Heart right ventricle (tissue), 16 donors: Measurements from ENCODE around the gene SPEG. TPM values are rescaled to one million over a fixed set of nuclear protein-coding genes. Genes with fewer than 3 reads are reported as not detected.

ENCODE experiments used
- ATAC-seq, 8 donors: fragments of 200-7000 bp; cut with Tn5 transposase; one replicate each; pipeline ENCODE4 v1.9.1; 2020; ENCODE audit warnings: mild to moderate bottlenecking in 8 of 8, moderate library complexity in 8 of 8, moderate number of reproducible peaks in 1 of 8
- DNase-seq, 2 donors: peaks; one replicate each; pipeline ENCODE4 v3.0.0-alpha.2; 2020
- H3K27ac ChIP-seq, 10 donors: fragments of 200-600 bp; sonication (generic) in 2 of 10; one replicate each; pipeline versions ENCODE4 v1.5.0 to v1.8.0; 2020 to 2022; ENCODE audit warnings: mild to moderate bottlenecking in 3 of 10
- H3K27me3 ChIP-seq, 7 donors: fragments of 200-600 bp; one replicate each; pipeline ENCODE4 v1.8.0; 2021 to 2022; ENCODE audit warnings: mild to moderate bottlenecking in 2 of 7
- H3K36me3 ChIP-seq, 9 donors: fragments of 200-600 bp; sonication (generic) in 1 of 9; one replicate each; pipeline versions ENCODE4 v1.5.0 to v1.8.0; 2020 to 2022; ENCODE audit warnings: mild to moderate bottlenecking in 2 of 9
- H3K4me1 ChIP-seq, 9 donors: fragments of 200-600 bp; sonication (generic) in 1 of 9; one replicate each; pipeline versions ENCODE4 v1.5.0 to v1.8.0; 2020 to 2022; ENCODE audit warnings: mild to moderate bottlenecking in 4 of 9
- H3K4me3 ChIP-seq, 10 donors: fragments of 200-600 bp; sonication (generic) in 2 of 10; one replicate each; pipeline versions ENCODE4 v1.5.0 to v1.8.0; 2020 to 2022; ENCODE audit warnings: mild to moderate bottlenecking in 7 of 10, moderate library complexity in 2 of 10
- H3K9me3 ChIP-seq, 11 donors: fragments of 200-600 bp in 10 of 11; sonication (generic) in 2 of 11; one replicate each; pipeline versions ENCODE4 v1.5.0 to v1.8.0; 2013 to 2022; ENCODE audit warnings: mild to moderate bottlenecking in 2 of 11, control low read depth in 1 of 11, moderate library complexity in 1 of 11
- CTCF ChIP-seq, 9 donors: fragments of 200-600 bp; sonication (generic) in 2 of 9; IDR thresholded peaks; one replicate each; pipeline versions ENCODE4 v1.5.0 to v1.8.0; 2021 to 2022; ENCODE audit warnings: antibody characterized with exemption in 9 of 9, mild to moderate bottlenecking in 5 of 9, moderate library complexity in 1 of 9
- WGBS, 2 donors: extraction: QIAGEN DNeasy Blood & Tissue Kit; methylation state at CpG; one replicate each; pipeline ENCODE4 v1.1.7; 2013; ENCODE audit warnings: inconsistent platforms in 1 of 2; 5-methylcytosine and 5-hydroxymethylcytosine counted together
- intact Hi-C, 10 donors: fragments of 100-400 bp; cut with DNase I; formaldehyde crosslinking; loops; one replicate each; pipeline versions ENCODE4 v1.11.1 to v1.14.2; 2022
- polyA plus RNA-seq, 2 donors: library from polyadenylated mRNA; stranded (reverse); fragments of 200-250 nt; gene quantifications; one replicate each; pipeline ENCODE4 v1.2.3, GENCODE V29; 2013
- total RNA-seq, 10 donors: library from RNA; stranded (reverse); fragmentation: NEBNext Ultra II Directional in 3 of 10; extraction: Animal tissue kit (Norgen Biotek cat#: 25700) in 3 of 10; gene quantifications; one replicate each; pipeline versions ENCODE4 v1.2.1 to v1.2.4, GENCODE V29; 2021 to 2023
- donor health status: Arrhythmogenic right ventricular cardiomyopathy.
- donor health status: ischemic (EF 13 %, LVEDD 7.1; RV severe dilation, severe dysfunction).
- donor health status: healthy with polysubstance abuse.
- donor health status: DM: no; HTN: yes; CAD: no.
- donor health status: DM: no; HTN: no; CAD: no.
- donor health status: ischemic (EF 25% LVEDD 6.9; RV normal size, moderate dysfunction).
- donor health status: ischemic (EF 25% LVEDD 5.7; RV mildly dilated, moderate dysfunction).
- donor health status: healthy.
- donor health status: DM: yes; HTN: yes; CAD: no.
- donor health status: Ischemic cardiomyopathy.
- donor health status: ischemic (EF 35%, LVEDD 5.7; RV mildly dilated, moderate dysfunction).
- donor health status: nonischemic (EF 11% LVEDD 7.7; RV severe dilation, severe dysfunction).
- donor health status: DM: yes; HTN: yes; CAD: no.
- donor health status: PGD.
- donor health status: ischemic (EF 29% LVEDD 5.4; RV normal size, mild dysfunction).
- donor health status: nonischemic (EF 23%, LVEDD 6.1; RV moderate dilation, normal function).

Gene SPEG
- total and polyA plus RNA-seq, 12 donors = 62.9 to 151 (median 120) TPM

GRCh38 chr2:219545295-219545942, 110.8 kb downstream of the SPEG start:
- H3K36me3 ChIP-seq = peaks cover 0 to 22% (median 9%) of the 10 kb centered on the region in 9 donors
- intact Hi-C loops = loop anchor here in 1 of 10 donors (2.0 kb wide), 1 partner anchor 143 kb away; no protein-coding TSS in a partner anchor
- no peak overlapping the region for H3K4me3 ChIP-seq
- WGBS, 2 donors = 92 to 93% methylated on average over 3 of the region's 3 CpGs
- peaks cover 4 to 35% (median 28%) of the 10 kb centered on the region in 9 donors for H3K4me1 ChIP-seq
- H3K9me3 ChIP-seq = no peaks in the 10 kb centered on the region
- DNase-seq (no peak), ATAC-seq (no peak)
- H3K27ac ChIP-seq = no peak overlapping the region
- peaks cover 0 to 67% (median 7%) of the 10 kb centered on the region in 7 donors for H3K27me3 ChIP-seq
- no peak for TF ChIP-seq CTCF (IDR thresholded peaks at IDR 0.05)

- no peak overlapping the region for H3K4me3 ChIP-seq
- no peak for TF ChIP-seq CTCF (IDR thresholded peaks at IDR 0.05)
- WGBS, 2 donors = 72% methylated on average over 4 of the region's 4 CpGs
- peaks cover 0 to 71% (median 6%) of the 10 kb centered on the region in 7 donors for H3K27me3 ChIP-seq
- H3K36me3 ChIP-seq = peaks cover 0 to 17% (median 4%) of the 10 kb centered on the region in 9 donors
- intact Hi-C loops = loop anchor here in 1 of 10 donors (2.0 kb wide), 1 partner anchor 143 kb away; no protein-coding TSS in a partner anchor
- ATAC-seq (no peak), DNase-seq (no peak)
- peaks cover 4 to 35% (median 28%) of the 10 kb centered on the region in 9 donors for H3K4me1 ChIP-seq
- no peak overlapping the region for H3K27ac ChIP-seq
- H3K9me3 ChIP-seq = no peaks in the 10 kb centered on the region
Observed at GRCh38 chr2:219545943-219546352, 111.3 kb downstream of the SPEG start.

GRCh38 chr2:219547621-219548020, 113.0 kb downstream of the SPEG start:
- Histone ChIP-seq H3K36me3 (peaks cover 0 to 11% (median 0%) of the 10 kb centered on the region in 9 donors), H3K27ac (no peak overlapping the region), H3K4me1 (peaks cover 8 to 33% (median 27%) of the 10 kb centered on the region in 9 donors), H3K27me3 (peaks cover 0 to 71% (median 11%) of the 10 kb centered on the region in 7 donors), H3K4me3 (no peak overlapping the region), H3K9me3 (no peaks in the 10 kb centered on the region)
- no peak for TF ChIP-seq CTCF (IDR thresholded peaks at IDR 0.05)
- DNase-seq (no peak), ATAC-seq (no peak)
- intact Hi-C loops = no loop called here
- 96% methylated on average over 26 of the region's 26 CpGs for WGBS, 2 donors

Other genes starting within 250 kb of the SPEG start
- 10 to 100 TPM; 11.5 to 19.2 (median 16.4) TPM for gene ZFAND2B, start 228.1 kb upstream of the SPEG start, total RNA-seq
- gene ZFAND2B, start 228.1 kb upstream of the SPEG start, polyA plus RNA-seq = 10 to 100 TPM; 22.1 to 40.8 TPM
- 10 to 100 TPM in 9 of 10 donors, 1 to 10 TPM in 1; 9.8 to 31.0 (median 14.8) TPM for gene ABCB6, start 215.9 kb upstream of the SPEG start, total RNA-seq
- gene ABCB6, start 215.9 kb upstream of the SPEG start, polyA plus RNA-seq = 10 to 100 TPM; 31.0 to 34.0 TPM
- 100 to 1,000 TPM in 1 of 10 donors, 10 to 100 TPM in 9; 64.5 to 103 (median 76.4) TPM for gene ATG9A, start 205.2 kb upstream of the SPEG start, total RNA-seq
- 10 to 100 TPM; 14.1 to 79.4 TPM for gene ATG9A, start 205.2 kb upstream of the SPEG start, polyA plus RNA-seq
- gene ANKZF1, start 205.0 kb upstream of the SPEG start, total RNA-seq = 10 to 100 TPM; 16.4 to 36.8 (median 25.5) TPM
- 10 to 100 TPM; 12.7 to 44.7 TPM for gene ANKZF1, start 205.0 kb upstream of the SPEG start, polyA plus RNA-seq
- 1 to 10 TPM; 1.6 to 5.2 (median 2.6) TPM for gene GLB1L, start 189.4 kb upstream of the SPEG start, total RNA-seq
- gene GLB1L, start 189.4 kb upstream of the SPEG start, polyA plus RNA-seq = 1 to 10 TPM; 1.5 to 2.1 TPM
- 10 to 100 TPM; 14.6 to 23.1 (median 19.7) TPM for gene STK16, start 189.4 kb upstream of the SPEG start, total RNA-seq
- 10 to 100 TPM; 12.9 to 26.7 TPM for gene STK16, start 189.4 kb upstream of the SPEG start, polyA plus RNA-seq
- not detected for gene TUBA4B, start 181.6 kb upstream of the SPEG start, total RNA-seq
- gene TUBA4B, start 181.6 kb upstream of the SPEG start, polyA plus RNA-seq = not detected
- gene TUBA4A, start 180.9 kb upstream of the SPEG start, total RNA-seq = 100 to 1,000 TPM in 7 of 10 donors, 10 to 100 TPM in 3; 76.0 to 245 (median 145) TPM
- gene TUBA4A, start 180.9 kb upstream of the SPEG start, polyA plus RNA-seq = 100 to 1,000 TPM in 1 of 2 donors, 10 to 100 TPM in 1; 61.0 to 341 TPM
- 10 to 100 TPM; 55.6 to 87.6 (median 83.1) TPM for gene DNAJB2, start 155.5 kb upstream of the SPEG start, total RNA-seq
- gene DNAJB2, start 155.5 kb upstream of the SPEG start, polyA plus RNA-seq = 100 to 1,000 TPM in 1 of 2 donors, 10 to 100 TPM in 1; 76.9 to 148 TPM
- under 1 TPM in 6 of 10 donors, not detected in 4; 0.26 to 0.51 (median 0.31) TPM for gene PTPRN, start 125.4 kb upstream of the SPEG start, total RNA-seq
- under 1 TPM in 1 of 2 donors, not detected in 1; 0.09 TPM for gene PTPRN, start 125.4 kb upstream of the SPEG start, polyA plus RNA-seq
- not detected for gene RESP18, start 102.1 kb upstream of the SPEG start, total RNA-seq
- not detected for gene RESP18, start 102.1 kb upstream of the SPEG start, polyA plus RNA-seq
- gene DNPEP, start 46.9 kb upstream of the SPEG start, total RNA-seq = 100 to 1,000 TPM in 1 of 10 donors, 10 to 100 TPM in 9; 56.1 to 110 (median 74.0) TPM
- gene DNPEP, start 46.9 kb upstream of the SPEG start, polyA plus RNA-seq = 10 to 100 TPM; 56.3 to 68.5 TPM
- over 10,000 TPM; 12,560 to 18,019 (median 15,816) TPM for gene DES, start 16.5 kb upstream of the SPEG start, total RNA-seq
- gene DES, start 16.5 kb upstream of the SPEG start, polyA plus RNA-seq = over 10,000 TPM; 13,697 to 18,010 TPM
- 10 to 100 TPM; 15.8 to 29.4 (median 21.0) TPM for gene GMPPA, start 64.0 kb downstream of the SPEG start, total RNA-seq
- 10 to 100 TPM; 28.2 to 48.6 TPM for gene GMPPA, start 64.0 kb downstream of the SPEG start, polyA plus RNA-seq
- gene ASIC4, start 79.6 kb downstream of the SPEG start, total RNA-seq = under 1 TPM in 5 of 10 donors, not detected in 5; 0.15 to 0.43 (median 0.20) TPM
- gene ASIC4, start 79.6 kb downstream of the SPEG start, polyA plus RNA-seq = not detected
- 100 to 1,000 TPM in 4 of 10 donors, 10 to 100 TPM in 6; 66.5 to 166 (median 95.9) TPM for gene CHPF, start 109.0 kb downstream of the SPEG start, total RNA-seq
- gene CHPF, start 109.0 kb downstream of the SPEG start, polyA plus RNA-seq = 100 to 1,000 TPM in 1 of 2 donors, 10 to 100 TPM in 1; 76.9 to 221 TPM
- 1 to 10 TPM in 8 of 10 donors, under 1 TPM in 2; 0.59 to 3.5 (median 1.6) TPM for gene TMEM198, start 109.2 kb downstream of the SPEG start, total RNA-seq
- gene TMEM198, start 109.2 kb downstream of the SPEG start, polyA plus RNA-seq = 10 to 100 TPM in 1 of 2 donors, 1 to 10 TPM in 1; 3.0 to 10.7 TPM
- 100 to 1,000 TPM; 161 to 277 (median 171) TPM for gene OBSL1, start 136.7 kb downstream of the SPEG start, total RNA-seq
- gene OBSL1, start 136.7 kb downstream of the SPEG start, polyA plus RNA-seq = 100 to 1,000 TPM; 108 to 310 TPM
- 1 to 10 TPM; 1.1 to 4.2 (median 2.5) TPM for gene INHA, start 137.5 kb downstream of the SPEG start, total RNA-seq
- gene INHA, start 137.5 kb downstream of the SPEG start, polyA plus RNA-seq = 10 to 100 TPM in 1 of 2 donors, 1 to 10 TPM in 1; 4.0 to 22.1 TPM
- 10 to 100 TPM in 8 of 10 donors, 1 to 10 TPM in 2; 7.2 to 18.2 (median 12.9) TPM for gene STK11IP, start 163.0 kb downstream of the SPEG start, total RNA-seq
- gene STK11IP, start 163.0 kb downstream of the SPEG start, polyA plus RNA-seq = 10 to 100 TPM; 15.4 to 27.4 TPM
- gene SLC4A3, start 192.8 kb downstream of the SPEG start, total RNA-seq = 100 to 1,000 TPM; 339 to 671 (median 422) TPM
- gene SLC4A3, start 192.8 kb downstream of the SPEG start, polyA plus RNA-seq = 100 to 1,000 TPM; 197 to 341 TPM